Lung (tissue), 12 donors: ENCODE measurements around the gene OTOP3. TPM values are rescaled to one million over a fixed set of nuclear protein-coding genes. Genes with fewer than 3 reads are reported as not detected.
"Not testable (repeated sequence)": the region's sequence is repeated elsewhere in the genome, so short reads cannot be mapped to it uniquely, and the experiment has no call there.

Experiments
- ATAC-seq: fragments of 200-7000 bp; cut with Tn5 transposase; one replicate; pipeline ENCODE4 v1.9.1; 2020; ENCODE audit warnings: moderate number of reproducible peaks; ENCODE audit not compliant: insufficient read depth, low FRiP score
- DNase-seq, 3 donors: peaks; one replicate each; pipeline ENCODE4 v3.0.0-alpha.2; 2013 to 2017
- H3K27ac ChIP-seq, 2 donors: one replicate each; pipeline ENCODE4 v1.5.1; 2013; ENCODE audit warnings: mild to moderate bottlenecking in 2 of 2, moderate library complexity in 2 of 2, control low read depth in 1 of 2, inconsistent platforms in 1 of 2, low read depth in 1 of 2, low read length in 1 of 2
- H3K27me3 ChIP-seq, 3 donors: one replicate each; pipeline ENCODE4 v1.5.1; 2013; ENCODE audit warnings: low read length in 2 of 3; ENCODE audit not compliant: control insufficient read depth in 3 of 3, insufficient read depth in 3 of 3
- H3K36me3 ChIP-seq, 4 donors: one replicate each; pipeline ENCODE4 v1.5.1; 2013; ENCODE audit warnings: low read length in 4 of 4, mild to moderate bottlenecking in 1 of 4, moderate library complexity in 1 of 4; ENCODE audit not compliant: control insufficient read depth in 4 of 4, insufficient read depth in 4 of 4
- H3K4me1 ChIP-seq, 5 donors: one replicate each; pipeline ENCODE4 v1.5.1; 2013; ENCODE audit warnings: low read length in 5 of 5, mild to moderate bottlenecking in 2 of 5, moderate library complexity in 1 of 5; ENCODE audit not compliant: control insufficient read depth in 5 of 5, insufficient read depth in 5 of 5
- H3K4me3 ChIP-seq: one replicate; pipeline ENCODE4 v1.5.1; 2013; ENCODE audit warnings: mild to moderate bottlenecking, control low read depth, moderate library complexity
- H3K9ac ChIP-seq, 2 donors: one replicate each; pipeline ENCODE4 v1.5.1; 2013; ENCODE audit warnings: low read length in 2 of 2, control low read depth in 1 of 2; ENCODE audit not compliant: insufficient read depth in 1 of 2
- H3K9me3 ChIP-seq, 4 donors: one replicate each; pipeline ENCODE4 v1.5.1; 2013; ENCODE audit warnings: low read length in 3 of 4, mild to moderate bottlenecking in 1 of 4, moderate library complexity in 1 of 4; ENCODE audit not compliant: control insufficient read depth in 4 of 4, insufficient read depth in 3 of 4
- WGBS, 2 donors: extraction: QIAGEN DNeasy Blood & Tissue Kit; methylation state at CpG; one replicate each; pipeline ENCODE4 v1.1.7; 2013; 5-methylcytosine and 5-hydroxymethylcytosine counted together
- polyA plus RNA-seq, 2 donors: library from polyadenylated mRNA; stranded (reverse); fragments of 200-250 nt; gene quantifications; one replicate each; pipeline ENCODE4 v1.2.1, GENCODE V29; 2013
- total RNA-seq, 2 donors: library from RNA; depleted of rRNA in 1 of 2; stranded (reverse); fragments of >200 nt in 1 of 2; gene quantifications; one replicate each; pipeline ENCODE4 v1.2.1, GENCODE V29; 2014 to 2021
- TF ChIP-seq, protein P1 (sequence below): IDR thresholded peaks from 2 replicates; pipeline ENCODE4 v1.5.1; 2012; ENCODE audit warnings: mild to moderate bottlenecking; ENCODE audit errors: control extremely low read depth, extremely low read depth
- donor health status: control.
- donor health status: control.
- donor health status: Bipolar disorder and iron deficiency.
- donor health status: healthy.
- donor health status: DM: yes; HTN: yes; CAD: no.

The OTOP3 gene
- total and polyA plus RNA-seq, 4 donors: not detected

DNA sequence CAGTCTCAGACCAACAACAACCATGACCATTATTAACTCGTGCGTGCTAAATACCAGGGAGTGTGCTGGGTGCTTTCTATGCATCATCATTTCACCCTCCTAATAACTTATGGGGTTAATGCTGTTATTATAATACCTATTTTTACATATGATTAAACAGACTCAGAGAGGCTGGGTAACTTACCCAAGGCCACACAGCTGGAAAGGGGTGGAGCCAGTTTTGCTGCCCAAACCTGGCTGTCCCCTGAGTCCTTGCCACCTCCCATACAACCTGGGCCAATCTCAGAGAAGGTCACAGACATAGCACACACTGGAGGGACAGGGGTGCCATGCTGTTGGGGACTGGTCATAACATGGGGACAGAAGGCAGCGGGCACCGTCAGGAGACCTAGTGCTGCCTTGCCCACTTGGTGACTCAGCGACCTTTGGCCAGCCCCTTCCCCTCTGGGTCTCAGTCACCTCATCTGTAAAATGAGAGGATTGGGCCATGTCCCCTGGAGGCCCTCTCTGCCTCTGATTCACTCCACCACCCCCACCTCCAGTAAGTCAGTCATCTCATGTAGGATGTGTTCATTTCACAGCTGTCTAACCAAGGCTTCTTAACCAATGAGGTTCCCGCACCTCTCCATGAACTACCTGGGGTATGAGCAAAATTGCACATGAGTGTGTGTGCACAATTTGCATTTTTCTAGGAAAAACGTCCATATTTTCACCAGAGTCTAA is 30.9 kb upstream of the OTOP3 start:
- H3K27ac ChIP-seq: no peak overlapping the region
- no peak overlapping the region for H3K9ac ChIP-seq
- H3K27me3 ChIP-seq: no peaks in the 10 kb centered on the region
- no peak for ATAC-seq
- WGBS, 2 donors: 80 to 81% methylated on average over 7 of the region's 7 CpGs
- no peak for DNase-seq
- no peaks in the 10 kb centered on the region for H3K36me3 ChIP-seq
- no peak overlapping the region for H3K4me3 ChIP-seq
- TF ChIP-seq, protein P1, sequence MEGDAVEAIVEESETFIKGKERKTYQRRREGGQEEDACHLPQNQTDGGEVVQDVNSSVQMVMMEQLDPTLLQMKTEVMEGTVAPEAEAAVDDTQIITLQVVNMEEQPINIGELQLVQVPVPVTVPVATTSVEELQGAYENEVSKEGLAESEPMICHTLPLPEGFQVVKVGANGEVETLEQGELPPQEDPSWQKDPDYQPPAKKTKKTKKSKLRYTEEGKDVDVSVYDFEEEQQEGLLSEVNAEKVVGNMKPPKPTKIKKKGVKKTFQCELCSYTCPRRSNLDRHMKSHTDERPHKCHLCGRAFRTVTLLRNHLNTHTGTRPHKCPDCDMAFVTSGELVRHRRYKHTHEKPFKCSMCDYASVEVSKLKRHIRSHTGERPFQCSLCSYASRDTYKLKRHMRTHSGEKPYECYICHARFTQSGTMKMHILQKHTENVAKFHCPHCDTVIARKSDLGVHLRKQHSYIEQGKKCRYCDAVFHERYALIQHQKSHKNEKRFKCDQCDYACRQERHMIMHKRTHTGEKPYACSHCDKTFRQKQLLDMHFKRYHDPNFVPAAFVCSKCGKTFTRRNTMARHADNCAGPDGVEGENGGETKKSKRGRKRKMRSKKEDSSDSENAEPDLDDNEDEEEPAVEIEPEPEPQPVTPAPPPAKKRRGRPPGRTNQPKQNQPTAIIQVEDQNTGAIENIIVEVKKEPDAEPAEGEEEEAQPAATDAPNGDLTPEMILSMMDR: no peak
- H3K9me3 ChIP-seq: peaks cover 0 to 3% (median 0%) of the 10 kb centered on the region in 4 donors
- no peaks in the 10 kb centered on the region for H3K4me1 ChIP-seq

DNA sequence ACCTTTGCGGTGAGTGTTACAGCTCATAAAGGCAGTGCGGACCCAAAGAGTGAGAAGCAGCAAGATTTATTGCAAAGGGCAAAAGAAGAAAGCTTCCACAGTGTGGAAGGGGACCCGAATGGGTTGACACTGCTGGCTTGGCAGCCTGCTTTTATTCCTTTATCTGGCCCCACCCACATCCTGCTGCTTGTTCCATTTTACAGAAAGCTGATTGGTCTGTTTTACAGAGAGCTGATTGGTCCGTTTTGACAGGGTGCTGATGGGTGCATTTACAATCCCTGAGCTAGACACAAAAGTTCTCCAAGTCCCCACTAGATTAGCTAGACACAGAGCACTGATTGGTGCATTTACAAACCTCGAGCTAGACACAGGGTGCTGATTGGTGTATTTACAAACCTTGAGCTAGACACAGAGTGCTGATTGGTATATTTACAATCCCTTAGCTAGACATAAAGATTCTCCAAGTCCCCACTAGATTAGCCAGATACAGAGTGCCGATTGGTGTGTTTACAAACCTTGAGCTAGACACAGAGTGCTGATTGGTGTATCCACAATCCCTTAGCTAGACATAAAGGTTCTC is 29.4 kb upstream of the OTOP3 start:
- not testable (repeated sequence) for H3K27ac ChIP-seq, H3K9ac ChIP-seq, DNase-seq, H3K4me3 ChIP-seq, H3K4me1 ChIP-seq, ATAC-seq, H3K9me3 ChIP-seq, H3K36me3 ChIP-seq, H3K27me3 ChIP-seq
- 72 to 75% methylated on average over 6 of the region's 6 CpGs for whole genome bisulfite sequencing, 2 donors

DNA sequence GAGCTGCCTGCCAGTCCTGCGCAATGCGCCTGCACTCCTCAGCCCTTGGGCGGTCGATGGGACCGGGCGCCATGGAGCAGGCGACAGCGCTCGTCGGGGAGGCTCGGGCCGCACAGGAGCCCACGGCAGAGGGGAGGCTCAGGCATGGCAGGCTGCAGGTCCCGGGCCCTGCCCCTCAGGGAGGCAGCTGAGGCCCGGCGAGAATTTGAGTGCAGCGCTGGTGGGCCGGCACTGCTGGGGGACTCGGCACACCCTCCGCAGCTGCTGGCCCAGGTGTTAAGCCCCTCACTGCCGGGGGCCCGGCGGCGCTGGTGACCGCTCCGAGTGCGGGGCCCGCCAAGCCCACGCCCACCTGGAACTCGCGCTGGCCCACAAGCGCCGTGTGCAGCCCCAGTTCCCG is 28.7 kb upstream of the OTOP3 start:
- H3K9me3 ChIP-seq: no peaks in the 10 kb centered on the region
- TF ChIP-seq, protein P1: no peak
- no peaks in the 10 kb centered on the region for H3K4me1 ChIP-seq
- H3K27ac ChIP-seq: no peak overlapping the region
- H3K4me3 ChIP-seq: no peak overlapping the region
- 97% methylated on average over 32 to 34 of the region's 34 CpGs for WGBS, 2 donors
- no peaks in the 10 kb centered on the region for H3K36me3 ChIP-seq
- DNase-seq (no peak), ATAC-seq (no peak)
- H3K9ac ChIP-seq: no peak overlapping the region
- H3K27me3 ChIP-seq: no peaks in the 10 kb centered on the region

DNA sequence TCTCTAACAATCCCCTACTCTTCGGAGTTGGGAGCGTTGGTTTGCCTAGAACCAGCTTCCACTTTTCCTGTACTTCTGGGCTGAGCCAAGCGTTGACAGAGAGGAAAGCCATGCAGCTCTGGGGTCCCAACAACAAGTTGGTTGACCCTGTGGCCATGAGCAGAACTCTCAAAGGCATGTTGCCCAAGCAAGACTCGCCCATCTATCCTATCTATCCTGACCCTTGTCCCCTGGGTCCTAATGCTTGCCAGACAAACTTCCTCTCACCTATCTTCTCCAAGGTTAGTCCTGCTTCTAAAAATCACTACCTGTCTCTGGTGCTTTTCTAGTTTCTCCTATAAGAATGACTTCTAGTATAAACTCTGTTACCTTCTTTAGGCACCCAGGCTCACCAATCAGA is 26.6 kb upstream of the OTOP3 start:
- not testable (repeated sequence) for DNase-seq, H3K27me3 ChIP-seq, H3K27ac ChIP-seq, H3K36me3 ChIP-seq, ATAC-seq, H3K9ac ChIP-seq, H3K9me3 ChIP-seq, H3K4me3 ChIP-seq, H3K4me1 ChIP-seq
- WGBS, 2 donors: 74 to 78% methylated on average over 4 of the region's 4 CpGs

DNA sequence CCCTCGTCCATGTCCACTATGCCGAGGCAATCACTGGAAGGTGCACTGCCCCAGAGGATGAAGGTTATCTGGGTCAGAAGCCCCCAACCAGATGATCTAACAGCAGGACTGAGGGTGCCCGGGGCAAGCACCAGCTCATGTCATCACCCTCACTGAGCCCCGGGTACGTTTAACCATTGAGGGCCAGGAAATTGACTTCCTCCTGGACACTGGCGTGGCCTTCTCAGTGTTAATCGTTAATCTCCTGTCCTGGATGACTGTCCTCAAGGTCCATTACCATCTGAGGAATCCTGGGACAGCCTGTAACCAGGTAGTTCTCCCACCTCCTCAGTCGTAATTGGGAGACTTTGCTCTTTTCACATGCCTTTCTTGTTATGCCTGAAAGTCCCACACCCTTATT is 24.3 kb upstream of the OTOP3 start:
- not testable (repeated sequence) for H3K27ac ChIP-seq, H3K9me3 ChIP-seq, ATAC-seq, H3K27me3 ChIP-seq, H3K9ac ChIP-seq, H3K4me1 ChIP-seq, H3K36me3 ChIP-seq, DNase-seq, H3K4me3 ChIP-seq
- WGBS, 2 donors: 68 to 83% methylated on average over 8 of the region's 8 CpGs
